Measurements from ENCODE around the gene KCNMA1. TPM values are rescaled to one million over a fixed set of nuclear protein-coding genes. Genes with fewer than 3 reads are reported as not detected.

KCNMA1 gene
- total RNA-seq, 1 experiment from 2014 or later = 20.7 TPM

DNA sequence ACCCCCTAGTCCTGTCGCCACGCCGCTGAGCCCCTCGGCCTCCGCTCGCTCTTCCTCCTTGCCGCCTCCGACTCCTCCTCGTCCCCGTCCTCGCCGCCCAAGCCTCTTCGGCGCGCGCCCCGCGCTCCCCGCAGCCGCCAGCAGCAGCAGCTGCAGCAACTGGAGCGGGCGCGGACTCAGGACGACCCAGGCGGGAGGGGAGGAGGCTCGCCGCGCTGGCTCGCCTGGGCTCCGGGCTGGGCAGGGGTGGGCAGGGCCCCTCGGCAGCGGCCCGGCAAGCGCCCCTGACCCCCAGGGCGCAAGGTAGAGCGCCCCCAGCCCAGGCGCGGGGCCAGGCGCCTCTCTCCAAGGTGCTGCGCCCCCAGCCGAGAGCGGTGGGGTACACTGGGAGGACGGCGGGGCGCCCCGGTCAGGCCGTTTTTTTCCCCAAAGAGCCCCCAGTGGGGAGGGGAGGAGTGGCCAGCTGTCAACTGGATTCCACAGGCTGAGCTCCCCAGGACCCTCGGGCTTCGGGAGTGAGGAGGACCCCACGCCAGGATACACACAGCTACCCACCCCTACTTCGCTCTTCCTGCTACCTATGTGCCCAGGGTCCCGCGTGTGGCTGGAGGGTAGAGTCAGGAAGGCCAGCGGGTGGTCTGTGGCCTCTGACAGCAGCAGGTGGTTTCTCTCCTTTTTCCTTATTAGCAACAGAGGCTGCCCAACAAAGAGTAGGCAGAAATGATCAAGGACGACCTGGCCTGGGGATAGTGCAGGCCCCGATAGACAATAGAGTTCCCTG is 903 bp upstream of the KCNMA1 start:
- Histone ChIP-seq H3K4me3 (ENCODE audit: low read depth, low read length) (peak overlapping the region; percentile 77), H3K36me3 (ENCODE audit: control insufficient read depth, insufficient read depth, low read length) (no peaks in the 10 kb centered on the region), H3K27me3 (replicated peaks; ENCODE audit: control insufficient read depth, insufficient read depth, low read length) (peaks cover 2% of the 10 kb centered on the region; the same call in 1 of the 2 replicates), H3K9me3 (no peaks in the 10 kb centered on the region), H3K4me1 (peaks cover 10% of the 10 kb centered on the region)
- Mint-ChIP-seq H3K4me1 (ENCODE audit: low read depth, unreplicated experiment) (peaks cover 13% of the 10 kb centered on the region), H3K4me3 (ENCODE audit: unreplicated experiment) (peak overlapping the region; percentile 81), H3K36me3 (ENCODE audit: insufficient read depth, unreplicated experiment) (peaks cover 6% of the 10 kb centered on the region), H3K27ac (ENCODE audit: unreplicated experiment) (no peak overlapping the region), H3K27me3 (ENCODE audit: insufficient read depth, unreplicated experiment) (peaks cover 3% of the 10 kb centered on the region), H3K9me3 (ENCODE audit: unreplicated experiment) (no peaks in the 10 kb centered on the region)
- DNase-seq = peak in 1 of 2 experiments; percentile 61
- POLR2A ChIA-PET = no interaction called here
- CTCF ChIA-PET = interaction anchor here (1.2 to 2.1 kb wide), 2 partner anchors 387 to 473 kb away, joined by 4 to 5 read pairs; no protein-coding TSS in a partner anchor
- intact Hi-C loops (cut with micrococcal nuclease; ENCODE audit: unreplicated experiment) = no loop called here
- TF ChIP-seq, protein P1, sequence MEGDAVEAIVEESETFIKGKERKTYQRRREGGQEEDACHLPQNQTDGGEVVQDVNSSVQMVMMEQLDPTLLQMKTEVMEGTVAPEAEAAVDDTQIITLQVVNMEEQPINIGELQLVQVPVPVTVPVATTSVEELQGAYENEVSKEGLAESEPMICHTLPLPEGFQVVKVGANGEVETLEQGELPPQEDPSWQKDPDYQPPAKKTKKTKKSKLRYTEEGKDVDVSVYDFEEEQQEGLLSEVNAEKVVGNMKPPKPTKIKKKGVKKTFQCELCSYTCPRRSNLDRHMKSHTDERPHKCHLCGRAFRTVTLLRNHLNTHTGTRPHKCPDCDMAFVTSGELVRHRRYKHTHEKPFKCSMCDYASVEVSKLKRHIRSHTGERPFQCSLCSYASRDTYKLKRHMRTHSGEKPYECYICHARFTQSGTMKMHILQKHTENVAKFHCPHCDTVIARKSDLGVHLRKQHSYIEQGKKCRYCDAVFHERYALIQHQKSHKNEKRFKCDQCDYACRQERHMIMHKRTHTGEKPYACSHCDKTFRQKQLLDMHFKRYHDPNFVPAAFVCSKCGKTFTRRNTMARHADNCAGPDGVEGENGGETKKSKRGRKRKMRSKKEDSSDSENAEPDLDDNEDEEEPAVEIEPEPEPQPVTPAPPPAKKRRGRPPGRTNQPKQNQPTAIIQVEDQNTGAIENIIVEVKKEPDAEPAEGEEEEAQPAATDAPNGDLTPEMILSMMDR (IDR thresholded peaks at IDR 0.05; ENCODE audit: insufficient read depth in 1 of 2, low read depth in 1 of 2, low read length in 1 of 2, severe bottlenecking in 1 of 2, unreplicated experiment in 1 of 2) = no peak
- BruUV-seq (replicated peaks) = no TSS peak

DNA sequence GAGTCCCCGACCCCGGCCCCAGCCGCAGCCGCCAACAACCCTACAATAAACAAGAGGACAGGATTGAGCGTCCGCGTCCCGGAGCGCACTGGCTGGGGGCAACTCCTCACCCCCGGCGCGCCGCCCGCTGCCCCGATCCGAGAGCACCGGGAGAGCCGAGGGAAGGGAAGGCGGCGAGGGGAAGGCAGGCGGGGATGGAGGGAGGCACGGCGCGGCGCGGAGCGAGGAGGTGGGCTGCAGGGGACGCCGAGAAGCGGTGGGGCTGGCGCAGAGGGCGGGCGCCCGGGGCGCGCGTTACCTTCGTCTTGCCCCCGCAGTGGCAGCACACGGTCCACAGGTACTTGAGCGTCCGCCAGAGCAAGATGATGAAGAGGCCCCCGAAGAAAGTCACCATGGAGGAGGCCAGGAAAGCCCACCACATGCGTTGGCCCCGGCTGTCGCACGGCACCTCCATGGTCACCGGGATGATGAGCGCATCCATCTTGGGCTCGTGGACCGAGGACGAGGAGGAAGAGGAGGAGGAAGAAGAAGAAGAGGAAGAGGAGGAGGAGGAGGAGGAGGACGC is 559 bp downstream of the KCNMA1 start:
- BruUV-seq (replicated peaks) = no TSS peak
- intact Hi-C loops (cut with micrococcal nuclease; ENCODE audit: unreplicated experiment) = loop anchor here (1.0 kb wide), 1 partner anchor 50 kb away; no protein-coding TSS in a partner anchor
- POLR2A ChIA-PET = no interaction called here
- TF ChIP-seq, protein P1 (IDR thresholded peaks at IDR 0.05; ENCODE audit: insufficient read depth in 1 of 2, low read depth in 1 of 2, low read length in 1 of 2, severe bottlenecking in 1 of 2, unreplicated experiment in 1 of 2) = no peak
- no peak for DNase-seq
- H3K9me3 ChIP-seq = no peaks in the 10 kb centered on the region
- peaks cover 3% of the 10 kb centered on the region for H3K27me3 Mint-ChIP-seq (ENCODE audit: insufficient read depth, unreplicated experiment)
- CTCF ChIA-PET = interaction anchor here (1.0 to 1.2 kb wide), 2 partner anchors 249 to 386 kb away, joined by 3 to 4 read pairs; no protein-coding TSS in a partner anchor
- H3K4me3 Mint-ChIP-seq (ENCODE audit: unreplicated experiment) = peak overlapping the region; percentile 75
- H3K9me3 Mint-ChIP-seq (ENCODE audit: unreplicated experiment) = no peaks in the 10 kb centered on the region
- peaks cover 10% of the 10 kb centered on the region for H3K4me1 ChIP-seq
- peaks cover 6% of the 10 kb centered on the region for H3K36me3 Mint-ChIP-seq (ENCODE audit: insufficient read depth, unreplicated experiment)
- H3K4me3 ChIP-seq (ENCODE audit: low read depth, low read length) = peak overlapping the region; percentile 77
- H3K27ac Mint-ChIP-seq (ENCODE audit: unreplicated experiment) = no peak overlapping the region
- no peaks in the 10 kb centered on the region for H3K36me3 ChIP-seq (ENCODE audit: control insufficient read depth, insufficient read depth, low read length)
- peaks cover 2% of the 10 kb centered on the region; the same call in 1 of the 2 replicates for H3K27me3 ChIP-seq (replicated peaks; ENCODE audit: control insufficient read depth, insufficient read depth, low read length)
- peaks cover 11% of the 10 kb centered on the region for H3K4me1 Mint-ChIP-seq (ENCODE audit: low read depth, unreplicated experiment)

DNA sequence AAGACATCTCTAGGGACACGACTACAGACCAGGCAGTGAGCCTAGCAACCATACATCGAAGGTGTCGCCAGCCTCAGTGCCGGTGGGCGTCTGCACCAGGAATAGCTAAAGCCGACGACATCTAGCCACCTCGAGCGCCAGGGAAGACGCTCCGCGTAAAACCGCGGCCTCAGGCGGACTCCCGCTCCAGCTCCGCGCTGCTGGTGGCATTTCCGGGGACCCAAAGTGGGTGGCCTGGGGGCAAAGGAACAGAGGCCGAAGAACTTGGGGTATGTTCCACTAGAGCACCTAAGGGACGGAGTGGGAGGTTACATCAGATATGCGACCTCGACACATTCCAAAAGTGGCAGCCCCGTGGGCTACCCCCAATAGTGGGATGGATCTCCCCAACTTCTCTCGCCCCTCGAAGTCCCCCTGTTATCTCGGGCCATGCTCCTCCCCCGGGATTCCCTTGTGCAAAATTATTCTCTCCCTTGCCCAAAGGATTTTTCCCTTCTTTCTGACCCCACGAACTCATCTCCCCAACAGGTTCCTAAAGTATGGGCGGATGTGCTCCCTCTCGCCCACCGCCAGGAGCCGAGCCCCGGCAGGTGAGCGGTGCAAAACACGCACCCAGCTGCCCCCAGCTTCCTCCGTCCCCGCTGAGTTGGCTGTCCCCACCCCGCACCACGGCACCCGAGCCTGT is 1.2 kb downstream of the KCNMA1 start:
- H3K4me1 ChIP-seq = peaks cover 7% of the 10 kb centered on the region
- CTCF ChIA-PET = no interaction called here
- peaks cover 3% of the 10 kb centered on the region for H3K27me3 Mint-ChIP-seq (ENCODE audit: insufficient read depth, unreplicated experiment)

More for the DNA sequence above, 1.2 kb downstream of the KCNMA1 start:
- Histone ChIP-seq H3K4me3 (ENCODE audit: low read depth, low read length) (peak overlapping the region; percentile 77), H3K27me3 (replicated peaks; ENCODE audit: control insufficient read depth, insufficient read depth, low read length) (peaks cover 2% of the 10 kb centered on the region; the same call in 1 of the 2 replicates), H3K36me3 (ENCODE audit: control insufficient read depth, insufficient read depth, low read length) (no peaks in the 10 kb centered on the region), H3K9me3 (no peaks in the 10 kb centered on the region)
- TF ChIP-seq, protein P1 (IDR thresholded peaks at IDR 0.05; ENCODE audit: insufficient read depth in 1 of 2, low read depth in 1 of 2, low read length in 1 of 2, severe bottlenecking in 1 of 2, unreplicated experiment in 1 of 2) = no peak
- H3K9me3 Mint-ChIP-seq (ENCODE audit: unreplicated experiment) = no peaks in the 10 kb centered on the region
- peak overlapping the region; percentile 75 for H3K4me3 Mint-ChIP-seq (ENCODE audit: unreplicated experiment)
- POLR2A ChIA-PET = no interaction called here
- H3K36me3 Mint-ChIP-seq (ENCODE audit: insufficient read depth, unreplicated experiment) = peaks cover 6% of the 10 kb centered on the region
- intact Hi-C loops (cut with micrococcal nuclease; ENCODE audit: unreplicated experiment) = no loop called here
- BruUV-seq (replicated peaks) = TSS peak; percentile 23
- H3K27ac Mint-ChIP-seq (ENCODE audit: unreplicated experiment) = no peak overlapping the region
- DNase-seq = no peak
- H3K4me1 Mint-ChIP-seq (ENCODE audit: low read depth, unreplicated experiment) = peaks cover 6% of the 10 kb centered on the region
